H1 (cell line): ENCODE measurements around the gene DPF1.

Experiments
- ATF3 ChIP-seq: IDR thresholded peaks from 2 replicates; pipeline ENCODE4 v1.6.1; 2011; ENCODE audit warnings: low read depth, mild to moderate bottlenecking, low read length; ENCODE audit not compliant: insufficient read depth
- CBX5 ChIP-seq: fragments of 300-800, 300-1000 bp; sonication (generic); IDR thresholded peaks from 2 replicates; pipeline ENCODE4 v1.7.1; 2016; ENCODE audit warnings: antibody characterized with exemption, low read length, low read depth
- CREB1 ChIP-seq: IDR thresholded peaks from 2 replicates; pipeline ENCODE4 v1.6.1; 2012; ENCODE audit warnings: inconsistent platforms
- CTCF ChIP-seq, 3 experiments: IDR thresholded peaks; 1 replicate in 2 of 3; 2 replicates in 1 of 3; pipeline versions ENCODE4 v1.5.1 to v1.6.1; 2011; ENCODE audit warnings: low read length in 3 of 3, mild to moderate bottlenecking in 3 of 3, inconsistent platforms in 2 of 3, low read depth in 1 of 3, moderate library complexity in 1 of 3; ENCODE audit not compliant: insufficient read depth in 1 of 3; ENCODE audit errors: control extremely low read depth in 1 of 3
- EP300 ChIP-seq, 2 experiments: IDR thresholded peaks; 1 replicate in 1 of 2; 2 replicates in 1 of 2; pipeline ENCODE4 v1.6.1; 2011 to 2012; ENCODE audit warnings: low read depth in 2 of 2, low read length in 2 of 2, mild to moderate bottlenecking in 2 of 2, borderline replicate concordance in 1 of 2, inconsistent platforms in 1 of 2, moderate library complexity in 1 of 2
- EZH2 ChIP-seq: fragments of 200-600 bp; sonication (generic); IDR thresholded peaks from 2 replicates; pipeline ENCODE4 v1.7.1; 2012; ENCODE audit warnings: low read depth, mild to moderate bottlenecking, moderate library complexity, low read length, inconsistent platforms; ENCODE audit not compliant: severe bottlenecking
- FOSL1 ChIP-seq: IDR thresholded peaks from 2 replicates; pipeline ENCODE4 v1.6.1; 2011; ENCODE audit warnings: mild to moderate bottlenecking, low read depth, low read length, moderate library complexity; ENCODE audit not compliant: insufficient read depth
- JUND ChIP-seq: IDR thresholded peaks from 2 replicates; pipeline ENCODE4 v1.6.1; 2011; ENCODE audit warnings: mild to moderate bottlenecking, improper control_type of control experiment, low read length
- MAFK ChIP-seq: IDR thresholded peaks from 2 replicates; pipeline ENCODE4 v1.6.1; 2012; ENCODE audit warnings: low read depth, mild to moderate bottlenecking, improper control_type of control experiment, low read length
- NRF1 ChIP-seq: IDR thresholded peaks from 2 replicates; pipeline ENCODE4 v1.6.1; 2011; ENCODE audit warnings: mild to moderate bottlenecking, low read depth, low read length, improper control_type of control experiment
- POLR2A ChIP-seq, 2 experiments: IDR thresholded peaks; 1 replicate in 1 of 2; 2 replicates in 1 of 2; pipeline ENCODE4 v1.6.1; 2011; ENCODE audit warnings: low read depth in 2 of 2, low read length in 2 of 2, mild to moderate bottlenecking in 2 of 2; ENCODE audit errors: control extremely low read depth in 1 of 2
- SUZ12 ChIP-seq: fragments of 200-600 bp; sonication (generic); IDR thresholded peaks from 2 replicates; pipeline ENCODE4 v1.6.1; 2012; ENCODE audit warnings: mild to moderate bottlenecking, inconsistent platforms, low read length, moderate library complexity, mixed read lengths
- ZNF274 ChIP-seq: IDR thresholded peaks from 2 replicates; pipeline ENCODE4 v1.7.0; 2012; ENCODE audit warnings: low read length, borderline replicate concordance; ENCODE audit errors: extremely low read depth

- TF ChIP-seq EZH2 (no peak), NRF1 (no peak), CTCF (IDR thresholded peaks at IDR 0.05; ENCODE audit: control extremely low read depth in 1 of 3, insufficient read depth in 1 of 3, low read depth in 1 of 3, low read length in 3 of 3) (no peak), POLR2A (IDR thresholded peaks at IDR 0.05; ENCODE audit: control extremely low read depth in 1 of 2, low read depth in 2 of 2, low read length in 2 of 2) (no peak), EP300 (IDR thresholded peaks at IDR 0.05; ENCODE audit: borderline replicate concordance in 1 of 2, low read depth in 2 of 2, low read length in 2 of 2) (no peak), JUND (no peak), SUZ12 (no peak), ZNF274 (no peak), ATF3 (no peak), FOSL1 (no peak), MAFK (no peak), CBX5 (no peak), CREB1 (no peak)
Measured at GRCh38 chr19:38218204-38218603, 5.8 kb downstream of the DPF1 start.
